DMS79 treated with DMSO at 0.1 percent for 48 hours (cell line): ENCODE data around the gene MMS22L.

Experiments used
- DNase-seq: peaks from one replicate; lab custom pipeline; 2025; lab: John Stamatoyannopoulos, UW

The MMS22L gene

DNA sequence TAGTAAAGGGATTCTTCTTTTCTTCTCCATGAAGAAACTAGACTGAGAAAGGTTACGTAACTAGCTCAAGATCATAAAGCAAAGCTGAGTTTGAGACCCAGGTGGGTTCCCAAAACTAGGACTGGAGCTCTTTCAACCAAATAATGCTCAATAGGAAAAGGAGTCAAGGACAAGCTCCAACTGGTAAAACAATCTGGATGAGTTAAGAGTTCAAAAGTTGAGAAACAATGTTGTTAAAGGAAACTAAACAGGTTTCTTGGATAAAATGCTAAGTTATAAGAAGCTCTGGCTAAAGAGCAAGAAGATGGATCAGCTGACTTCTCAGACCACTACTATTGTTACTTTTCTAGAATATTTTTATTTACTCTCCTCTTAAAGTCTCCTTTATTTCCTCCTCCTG is 137.3 kb downstream of the MMS22L start:
- DNase-seq = no peak

DNA sequence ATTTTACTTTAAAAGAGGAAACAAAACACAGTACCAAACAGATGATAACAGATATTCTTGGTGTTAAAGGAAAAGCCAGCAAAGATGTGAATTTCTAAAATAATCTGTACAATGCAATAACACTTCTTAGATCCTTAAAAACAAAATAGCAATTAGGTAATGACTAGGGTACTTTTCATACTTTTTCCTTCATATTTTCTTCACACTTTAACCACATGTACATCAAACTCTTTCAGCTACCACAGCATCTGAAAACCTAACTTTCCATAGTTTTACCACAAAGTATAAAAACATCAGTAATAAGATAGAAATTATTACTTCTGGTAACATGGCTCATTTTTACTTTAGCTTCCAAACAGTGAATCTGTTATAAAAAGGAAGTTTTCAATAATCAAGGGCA is 141.3 kb downstream of the MMS22L start:
- no peak for DNase-seq

DNA sequence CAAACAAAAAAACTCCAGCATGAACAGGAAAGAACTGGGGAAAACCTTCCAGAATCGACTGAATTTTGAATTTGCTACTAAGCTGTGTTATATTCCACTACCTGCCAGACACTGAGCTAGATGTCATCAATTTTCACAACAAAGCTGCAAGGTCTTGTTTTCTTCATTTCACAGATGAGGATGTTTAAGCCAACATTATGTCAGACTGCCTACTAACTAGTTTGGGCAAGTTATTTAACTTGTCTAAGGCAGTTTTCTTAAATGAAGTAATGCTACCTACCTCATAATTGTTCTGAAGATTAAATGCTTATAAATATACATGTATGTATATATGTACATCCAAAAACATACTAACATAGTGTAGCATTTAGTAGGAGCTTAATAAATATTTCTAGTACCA is 144.4 kb downstream of the MMS22L start:
- no peak for DNase-seq

DNA sequence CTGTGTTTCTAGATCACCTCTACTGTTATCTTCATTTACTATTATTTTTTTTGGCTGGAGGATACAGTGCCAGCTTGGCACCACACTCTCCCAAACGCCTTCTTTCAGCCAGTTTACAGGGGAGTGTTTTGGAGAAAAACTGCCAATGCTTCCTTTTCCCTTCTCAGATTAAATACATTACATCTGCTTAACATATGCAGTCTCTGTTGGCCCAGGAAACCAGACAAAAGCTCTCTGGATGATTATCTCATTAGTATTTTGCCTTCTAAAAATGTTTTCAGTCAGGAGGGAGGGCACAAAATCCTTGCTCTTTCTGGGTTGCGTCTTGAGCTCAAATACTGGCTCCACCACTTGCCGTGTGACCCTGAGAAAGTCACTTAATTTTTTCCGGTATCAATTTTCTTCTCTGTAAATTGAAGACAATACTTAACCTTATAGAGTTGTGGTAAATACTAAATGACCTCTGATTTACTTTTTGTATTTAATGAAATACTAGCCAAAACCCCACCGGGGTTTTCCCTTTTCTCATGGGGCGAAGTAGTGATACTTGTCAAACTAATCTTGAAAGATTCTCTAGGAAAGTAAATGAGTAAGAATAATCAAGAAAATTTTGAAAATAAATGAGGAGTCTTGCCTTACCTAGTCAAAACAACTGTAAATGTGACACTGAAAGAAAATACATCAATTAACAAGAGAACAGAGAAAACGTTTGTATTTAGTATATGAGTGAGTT is 146.2 kb downstream of the MMS22L start:
- no peak for DNase-seq

DNA sequence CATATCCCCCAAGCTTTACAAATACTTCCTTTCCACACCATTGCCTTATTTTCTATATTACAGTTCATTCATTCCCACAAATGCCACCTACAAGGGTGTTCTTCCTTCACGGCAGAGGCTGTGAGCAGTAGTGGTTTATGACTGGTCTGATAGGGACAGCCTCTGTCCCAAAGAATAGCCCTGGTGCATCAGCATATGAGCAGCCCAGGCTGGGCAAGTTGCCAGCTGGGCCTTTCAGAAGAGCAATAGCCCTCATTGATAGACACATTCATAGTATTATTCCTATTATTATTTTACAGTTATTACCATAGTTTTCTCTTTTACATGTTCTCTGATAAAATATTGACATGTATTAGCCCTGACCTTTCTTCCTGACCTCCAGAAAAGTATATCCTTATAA is 149.9 kb downstream of the MMS22L start:
- no peak for DNase-seq

DNA sequence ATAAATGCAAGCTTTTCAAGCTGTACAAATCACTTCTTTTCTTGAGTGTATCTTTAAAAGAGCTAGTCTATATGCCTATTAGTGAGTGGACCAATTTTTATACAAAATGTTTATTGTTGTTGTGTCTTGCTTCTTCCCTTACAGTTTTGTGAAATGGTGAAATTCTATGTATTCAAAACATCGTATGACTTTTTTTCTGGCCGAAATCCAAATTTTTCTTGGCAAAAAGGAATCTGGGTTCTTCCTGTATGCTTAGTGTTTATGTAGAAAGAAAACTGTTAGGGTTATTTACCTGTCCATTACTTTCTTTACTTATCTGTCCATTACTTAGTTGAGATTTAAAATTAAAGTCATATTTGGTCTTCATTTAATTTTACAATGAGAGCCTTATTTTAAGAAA is 153.9 kb downstream of the MMS22L start:
- no peak for DNase-seq

DNA sequence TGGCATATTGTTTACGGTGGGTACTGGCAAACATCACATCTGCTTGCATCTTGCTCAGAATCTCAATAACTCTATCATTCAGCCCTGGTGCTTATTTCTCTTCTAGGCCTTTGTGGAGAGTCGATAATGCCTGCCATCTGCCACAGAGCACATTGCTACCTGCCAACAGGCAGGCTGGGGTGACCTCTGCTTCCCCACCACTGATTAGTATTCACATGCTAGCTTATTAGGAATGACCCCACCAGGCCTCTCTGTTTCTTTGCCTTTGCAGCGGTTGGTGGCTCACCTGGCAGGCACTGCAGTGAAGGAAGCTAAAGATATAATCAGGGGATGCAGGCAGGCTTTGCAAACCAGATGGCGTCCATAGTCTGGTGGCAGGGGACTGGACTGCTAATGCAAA is 154.5 kb downstream of the MMS22L start:
- no peak for DNase-seq

DNA sequence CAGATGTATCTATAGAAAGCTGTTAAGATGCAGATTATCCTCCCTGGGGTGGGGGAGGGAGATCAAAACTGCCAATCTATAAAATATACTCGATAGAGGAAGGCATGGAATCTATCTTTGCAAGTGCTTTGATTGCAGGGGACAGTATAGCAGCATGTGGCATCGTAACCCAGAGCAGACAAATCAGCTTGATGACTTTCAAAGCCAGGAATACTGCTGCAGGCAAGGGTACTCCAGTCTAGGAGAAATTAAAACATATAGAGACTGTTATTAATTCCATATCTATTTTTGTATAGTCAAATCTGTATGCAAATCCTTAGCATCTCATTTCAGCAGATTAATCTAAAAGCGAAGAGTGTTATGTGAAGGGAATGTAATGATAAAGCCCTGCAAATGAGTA is 159.4 kb downstream of the MMS22L start:
- no peak for DNase-seq

DNA sequence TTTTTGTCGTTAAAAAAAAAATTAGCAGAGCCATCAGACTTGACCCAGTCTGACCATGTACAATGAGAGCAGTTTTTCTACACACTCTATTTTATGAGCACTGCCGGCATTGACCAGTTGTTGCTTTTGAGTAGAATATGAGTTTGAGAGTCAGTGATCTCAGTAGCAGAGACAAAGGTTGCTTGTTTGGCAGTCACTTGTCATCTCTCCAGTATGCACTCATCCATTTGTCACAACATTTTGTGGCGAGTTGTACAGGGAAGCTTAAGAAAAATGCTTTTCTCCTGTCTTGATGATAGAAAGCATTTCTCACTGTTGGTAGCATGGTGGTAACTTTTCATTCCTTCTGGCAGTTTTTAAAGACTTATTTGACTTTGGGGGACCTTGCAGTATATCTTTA is 159.9 kb downstream of the MMS22L start:
- no peak for DNase-seq

DNA sequence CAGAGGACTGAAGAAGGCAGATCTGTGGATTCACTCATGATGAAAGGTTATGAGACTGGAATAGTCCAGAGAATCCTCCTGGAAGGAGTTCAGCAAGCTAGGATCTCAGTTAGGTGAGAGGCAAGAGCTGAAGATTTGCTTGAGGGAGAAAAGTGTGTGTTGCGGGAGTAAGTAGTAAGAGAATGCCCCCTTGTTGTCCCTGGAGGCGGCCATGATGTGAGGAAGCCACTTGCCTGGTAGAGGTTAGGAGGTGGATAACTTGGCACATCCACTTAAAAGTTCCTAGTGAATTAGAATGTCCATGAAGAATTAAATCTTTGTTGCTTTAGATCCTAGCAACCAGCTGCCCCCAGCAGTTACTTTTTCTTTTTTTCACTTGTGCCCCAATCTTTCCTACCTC is 162.5 kb downstream of the MMS22L start:
- no peak for DNase-seq

DNA sequence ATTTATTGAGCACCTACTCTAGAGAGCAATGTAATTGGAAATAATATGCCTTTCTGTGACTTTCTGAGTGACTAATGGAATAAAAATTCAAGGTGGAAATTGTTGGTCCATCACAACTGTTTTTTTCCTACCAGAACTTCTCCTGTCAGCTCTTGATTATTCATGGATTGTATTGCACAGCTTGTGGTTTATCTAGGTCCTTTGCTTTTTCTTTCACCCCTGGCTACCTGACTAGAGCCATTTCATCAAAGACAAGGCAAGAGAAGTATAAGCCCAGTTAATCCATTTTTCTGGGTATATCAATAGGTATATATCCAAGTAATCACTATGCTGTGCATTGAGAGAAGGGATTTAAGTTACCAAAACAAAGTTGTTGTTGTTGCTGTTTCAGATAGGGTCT is 168.4 kb downstream of the MMS22L start:
- no peak for DNase-seq

DNA sequence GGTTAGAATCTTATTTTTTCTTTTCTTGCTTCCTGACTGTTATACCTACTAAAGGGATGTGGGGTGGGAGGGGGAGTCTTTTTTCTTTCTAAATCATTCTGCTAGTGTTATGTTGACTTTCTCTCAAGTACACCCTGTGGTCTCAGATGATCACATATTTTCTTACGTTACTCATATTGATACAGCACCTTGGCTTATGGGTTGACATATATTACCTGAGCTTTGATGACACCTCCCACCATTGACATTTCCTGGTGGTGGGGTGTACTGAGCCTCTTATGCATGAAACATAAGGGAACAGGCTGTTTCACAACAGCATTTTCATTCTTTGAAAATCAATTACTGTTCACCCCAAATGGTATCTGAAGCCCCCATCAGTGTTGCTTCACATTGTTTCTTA is 169.8 kb downstream of the MMS22L start:
- DNase-seq = no peak

DNA sequence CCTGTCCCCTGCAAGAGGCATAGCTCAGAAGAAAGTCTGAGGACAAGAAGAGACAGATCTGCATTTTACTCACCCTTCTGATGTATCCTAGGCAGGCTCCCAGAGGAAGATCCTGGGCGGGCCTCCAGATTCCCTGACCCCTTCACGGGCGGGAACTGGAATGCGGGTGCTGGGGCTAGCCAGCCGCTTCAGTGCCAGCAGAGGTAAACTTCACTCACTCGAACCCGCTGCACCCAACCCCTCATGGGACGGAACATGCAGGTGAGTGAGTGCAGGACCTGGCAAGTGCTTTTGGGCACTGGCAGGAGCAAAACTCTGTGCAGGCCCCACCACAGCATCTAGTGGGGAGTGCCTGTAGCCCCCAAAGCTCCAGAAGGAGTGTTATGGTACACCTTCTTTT is 171.8 kb downstream of the MMS22L start:
- DNase-seq = no peak

DNA sequence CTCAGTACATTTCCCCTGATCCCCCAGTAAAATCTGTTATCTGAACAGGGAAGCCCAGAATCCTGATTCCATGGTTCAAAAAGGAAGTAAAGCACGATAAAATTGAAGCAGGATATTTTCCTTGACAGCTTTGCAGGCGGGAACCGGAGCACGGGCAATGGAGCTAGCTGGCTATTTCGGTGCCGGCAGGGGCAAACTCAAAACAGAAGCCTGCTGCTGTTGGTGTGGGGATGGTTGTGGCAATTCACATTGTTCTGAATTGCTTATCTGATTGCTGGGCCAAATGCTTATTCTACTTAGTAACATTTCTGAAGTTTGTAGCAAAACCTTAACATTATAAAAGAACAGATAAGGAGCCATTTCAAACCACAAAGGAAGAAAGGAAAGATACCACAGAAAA is 172.4 kb downstream of the MMS22L start:
- DNase-seq = no peak

DNA sequence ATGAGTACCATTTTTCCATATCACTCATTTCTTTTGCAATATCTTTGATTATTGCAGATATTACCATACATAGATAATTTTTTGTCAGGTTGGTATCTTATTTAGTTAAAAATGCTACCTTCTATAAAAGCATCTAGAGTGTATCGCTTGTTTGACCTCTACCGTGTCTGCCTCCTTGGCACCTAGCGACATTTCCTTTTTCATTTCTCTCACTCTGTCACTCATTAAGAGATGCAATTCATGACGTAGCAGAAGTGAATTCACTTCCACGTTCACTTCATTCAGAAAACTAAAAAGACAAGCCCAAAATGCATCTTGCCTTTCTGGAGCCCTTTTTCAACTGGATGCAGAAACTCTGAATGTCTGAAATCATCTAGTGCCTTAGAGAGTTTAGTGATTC is 172.9 kb downstream of the MMS22L start:
- no peak for DNase-seq

DNA sequence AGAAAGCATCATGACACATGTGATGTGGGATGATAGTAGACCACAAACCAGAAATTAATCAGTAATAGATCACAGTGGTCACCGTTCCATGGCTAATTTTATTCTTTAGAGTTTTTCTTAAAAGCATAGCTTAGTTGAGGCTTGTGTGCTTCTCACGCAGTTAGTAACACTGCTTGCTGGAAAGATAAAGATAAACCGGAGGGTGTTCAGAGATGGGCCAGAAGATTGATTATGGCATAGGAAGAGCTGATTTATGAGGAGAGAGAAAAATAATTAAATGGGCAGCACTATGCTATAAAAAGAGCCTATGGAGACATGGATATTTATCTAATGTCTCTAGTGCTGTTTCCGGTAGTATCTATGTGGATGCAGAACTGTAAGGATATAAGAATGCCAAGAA is 173.6 kb downstream of the MMS22L start:
- DNase-seq = no peak

DNA sequence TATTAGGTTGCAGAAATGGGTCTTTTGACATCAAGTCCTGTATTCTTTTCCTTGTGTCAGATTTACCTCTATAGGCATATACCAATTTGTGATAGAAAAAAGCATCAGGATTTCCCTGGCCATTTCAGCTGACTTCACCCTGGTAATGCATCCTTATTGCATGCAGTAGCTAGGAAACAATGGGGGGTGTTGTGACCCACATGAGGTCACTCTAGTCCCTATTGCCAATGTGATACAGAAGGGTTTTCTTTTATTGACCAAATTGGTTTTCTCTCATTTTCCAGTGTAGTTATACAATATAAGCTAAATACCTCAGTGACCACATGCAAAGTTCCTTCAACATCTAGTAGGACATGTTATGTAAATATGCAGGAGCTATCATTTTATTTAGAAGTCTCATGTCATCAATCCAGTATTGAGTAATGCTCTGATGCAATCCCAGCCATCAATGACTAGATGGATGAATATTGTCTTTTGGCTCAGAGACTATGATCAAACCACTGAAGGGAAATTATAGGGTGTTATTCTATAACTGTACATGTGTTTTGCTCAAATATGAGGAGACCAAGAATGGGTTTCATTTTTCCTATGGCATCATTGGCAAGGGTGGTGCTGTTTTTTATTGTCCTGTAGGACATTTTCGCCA is 180.7 kb downstream of the MMS22L start:
- DNase-seq = no peak

DNA sequence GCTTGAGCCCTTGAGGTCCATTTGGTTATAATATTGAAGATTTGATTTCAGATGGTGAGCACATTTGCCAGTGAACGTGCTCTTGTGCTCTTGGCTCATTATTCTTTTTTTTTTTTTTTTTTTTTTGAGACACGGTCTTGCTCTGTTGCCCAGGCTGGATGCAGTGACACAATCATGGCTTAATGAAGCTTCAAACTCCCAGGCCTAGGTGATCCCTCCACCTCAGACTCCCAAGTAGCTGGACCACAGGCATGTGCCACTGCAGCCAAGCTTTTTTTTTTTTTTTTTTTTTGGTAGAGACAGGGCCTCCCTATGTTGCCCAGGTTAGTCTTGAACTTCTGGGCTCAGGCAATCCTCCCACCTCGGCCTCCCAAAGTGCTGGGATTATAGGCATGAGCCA is 182.3 kb downstream of the MMS22L start:
- DNase-seq = no peak

DNA sequence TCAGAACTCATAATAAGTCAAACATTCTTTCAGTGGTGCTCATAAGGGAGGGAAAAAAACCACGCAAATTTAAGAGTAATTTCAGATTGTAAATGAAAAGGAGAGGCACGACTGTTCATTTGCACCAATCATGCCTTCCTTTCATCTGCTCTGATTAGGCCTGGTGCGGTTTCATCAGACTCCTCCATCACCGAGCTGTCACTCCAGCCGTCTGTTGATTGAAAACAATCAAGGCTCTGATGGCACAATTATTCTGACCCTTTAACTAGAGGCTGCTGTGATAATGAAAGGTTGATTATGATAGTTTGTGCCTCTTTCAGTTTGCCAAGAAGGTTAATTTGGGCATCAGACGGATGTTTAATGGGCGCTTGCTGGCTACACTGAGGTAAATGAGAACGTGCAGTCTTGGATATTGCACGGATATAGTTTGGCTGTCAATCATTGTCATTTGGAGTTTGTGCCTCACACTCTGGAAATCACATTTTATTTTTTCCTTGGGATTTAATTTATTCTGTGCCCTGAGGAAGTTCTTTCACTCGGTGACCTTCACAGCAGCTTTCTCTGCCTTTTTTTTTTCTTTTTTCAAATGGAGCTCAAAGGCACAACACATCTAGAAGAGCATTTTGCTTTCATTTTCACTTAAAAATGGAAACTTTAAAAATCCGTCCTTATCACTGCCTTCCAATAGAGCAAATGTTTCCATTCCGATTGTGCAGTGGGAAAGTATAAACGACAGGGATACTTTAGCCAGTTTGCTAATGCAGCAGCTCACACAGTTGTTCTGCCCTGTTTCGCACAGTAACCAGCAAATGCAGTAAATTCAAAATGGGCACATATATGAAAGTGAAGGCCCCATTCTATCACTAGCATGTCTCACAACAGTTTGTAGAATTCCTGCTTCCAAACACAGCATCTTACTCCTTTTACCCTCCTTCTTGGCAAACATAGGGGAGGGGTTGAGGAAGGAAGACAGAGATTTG is 185.7 kb downstream of the MMS22L start:
- no peak for DNase-seq

DNA sequence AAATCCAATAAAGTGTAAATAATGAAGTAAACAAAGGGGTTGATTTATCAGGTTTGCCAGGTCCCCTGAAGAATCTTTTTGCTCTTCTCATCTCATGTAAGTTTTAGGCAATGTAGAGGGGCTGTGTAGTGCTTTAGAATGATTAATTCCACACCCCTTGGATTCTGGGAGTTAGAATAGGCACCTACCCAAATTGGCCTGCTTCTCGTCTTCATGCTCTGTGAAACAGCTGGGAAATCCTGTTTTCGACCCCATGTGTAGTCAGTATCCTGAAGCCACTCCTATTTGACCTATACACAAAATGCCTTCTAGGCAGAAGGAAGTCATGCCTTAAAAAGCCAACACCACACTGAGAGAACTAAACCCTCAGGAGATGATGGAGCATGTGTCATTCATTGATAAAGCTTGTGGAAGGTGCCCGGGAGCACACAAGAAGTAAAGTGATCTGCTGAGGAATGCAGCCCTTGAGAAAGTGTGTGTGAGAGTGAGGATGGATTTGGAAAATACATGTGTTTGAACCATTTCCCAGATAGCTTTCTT is 187.6 kb downstream of the MMS22L start:
- no peak for DNase-seq

DNA sequence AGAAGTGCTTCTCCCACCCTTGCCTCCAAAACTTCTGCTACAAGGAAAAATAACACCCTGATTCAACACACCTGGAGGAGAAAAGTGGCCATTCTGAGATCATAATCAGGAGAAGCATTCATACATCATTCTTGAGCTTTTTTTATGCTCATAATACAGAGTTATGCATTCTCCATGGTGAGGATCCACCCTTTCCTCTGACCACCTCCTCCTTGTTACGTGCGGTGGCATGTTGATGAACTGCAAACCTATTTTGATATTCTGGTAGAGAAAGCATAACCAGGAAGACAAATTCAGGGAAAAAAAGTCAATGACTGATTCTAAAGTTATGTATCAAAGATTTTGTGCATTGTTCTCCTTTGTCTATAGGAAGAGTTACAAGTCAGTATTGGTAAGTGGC is 188.6 kb downstream of the MMS22L start:
- DNase-seq = no peak

DNA sequence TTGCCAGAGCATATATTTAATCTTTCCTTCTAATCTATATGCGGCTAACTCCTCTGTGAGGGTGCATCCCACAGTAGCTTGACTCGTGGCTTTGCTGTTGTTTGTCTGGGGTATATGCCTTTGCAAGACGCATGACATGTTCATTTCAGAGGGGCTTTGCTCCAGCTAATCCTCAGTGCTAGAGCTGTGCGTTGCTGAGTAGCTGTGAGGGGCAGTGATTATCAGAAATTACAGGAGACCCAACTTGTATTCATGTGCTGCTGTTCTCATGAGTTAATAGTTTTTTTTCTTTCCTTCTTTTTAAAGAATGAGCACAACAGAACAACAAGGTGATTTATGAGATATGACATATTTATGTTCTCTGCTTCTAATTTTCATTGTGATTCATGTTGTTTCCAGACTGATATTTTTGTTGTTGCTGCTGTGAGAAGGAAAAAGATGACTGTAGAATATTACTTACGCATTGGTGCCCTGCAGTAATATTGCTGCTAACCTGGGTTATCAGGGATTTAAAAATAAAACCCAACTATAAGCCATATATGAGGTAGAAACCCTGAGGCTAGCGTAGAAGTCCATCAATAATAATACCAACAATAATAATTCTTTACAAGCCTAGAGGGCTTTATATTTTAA is 190.2 kb downstream of the MMS22L start:
- DNase-seq = no peak
